Osteoblast (primary cell): Measurements from ENCODE around the gene CFAP92. TPM values are rescaled to one million over a fixed set of nuclear protein-coding genes. Genes with fewer than 3 reads are reported as not detected.
A peak's percentile ranks its signal among the peaks of the same experiment; 100 is the strongest.

Experiments used
- DNase-seq: peaks from one replicate; pipeline ENCODE4 v3.0.0; 2011; ENCODE audit warnings: low spot score, mixed read lengths; ENCODE audit not compliant: insufficient read length; ENCODE audit errors: missing footprints
- H2AFZ ChIP-seq: 2 replicates; pipeline ENCODE4 v1.6.0; 2011; ENCODE audit warnings: mild to moderate bottlenecking, low read length
- H3K27ac ChIP-seq: 2 replicates; pipeline ENCODE4 v1.5.1; 2011; ENCODE audit warnings: mild to moderate bottlenecking, low read depth, low read length, moderate library complexity
- H3K27me3 ChIP-seq: 2 replicates; pipeline ENCODE4 v1.6.0; 2012; ENCODE audit warnings: mild to moderate bottlenecking, control low read depth, inconsistent platforms, low read length, moderate library complexity; ENCODE audit not compliant: insufficient read depth
- H3K36me3 ChIP-seq: 2 replicates; pipeline ENCODE4 v1.5.1; 2011; ENCODE audit warnings: mild to moderate bottlenecking, low read length, control low read depth, moderate library complexity; ENCODE audit not compliant: insufficient read depth
- H3K4me1 ChIP-seq: 2 replicates; pipeline ENCODE4 v1.5.1; 2011; ENCODE audit warnings: mild to moderate bottlenecking, low read length, control low read depth, moderate library complexity; ENCODE audit not compliant: insufficient read depth
- H3K4me2 ChIP-seq: 2 replicates; pipeline ENCODE4 v1.6.0; 2011; ENCODE audit warnings: mild to moderate bottlenecking, low read length; ENCODE audit not compliant: insufficient read depth
- H3K4me3 ChIP-seq: fragments of 200-600 bp; sonication (generic); 3 replicates; pipeline ENCODE4 v1.5.1; 2012; ENCODE audit warnings: mild to moderate bottlenecking, low read length, inconsistent platforms; ENCODE audit not compliant: insufficient read depth
- H3K79me2 ChIP-seq: 2 replicates; pipeline ENCODE4 v1.6.0; 2012; ENCODE audit warnings: mild to moderate bottlenecking, low read length, control low read depth, inconsistent platforms; ENCODE audit not compliant: insufficient read depth
- H3K9me3 ChIP-seq: 2 replicates; pipeline ENCODE4 v1.5.1; 2011; ENCODE audit warnings: low read depth, low read length, control low read depth
- H4K20me1 ChIP-seq: 2 replicates; pipeline ENCODE4 v1.6.0; 2012; ENCODE audit warnings: mild to moderate bottlenecking, low read length, control low read depth; ENCODE audit not compliant: insufficient read depth
- CTCF ChIP-seq: IDR thresholded peaks from 2 replicates; pipeline ENCODE4 v1.5.1; 2011; ENCODE audit warnings: mild to moderate bottlenecking, low read depth, low read length, moderate library complexity; ENCODE audit errors: extremely low read depth
- total RNA-seq: library from RNA; depleted of rRNA; stranded (reverse); fragments of >200 nt; gene quantifications from 2 replicates; pipeline ENCODE4 v1.2.3, GENCODE V29; 2012

CFAP92 gene
- not detected in 2 replicates for total RNA-seq

- no peak within 1 kb of the TSS for H3K27ac ChIP-seq
- no peak for TF ChIP-seq CTCF
- peaks cover 3% of the 10 kb centered on the region for H3K4me1 ChIP-seq
- peak; percentile 95 for DNase-seq
- peaks cover 56% of the 10 kb centered on the region for H3K27me3 ChIP-seq
- H3K4me2 ChIP-seq: peak within 1 kb of the TSS; percentile 73
- H3K79me2 ChIP-seq: no peaks in the 10 kb centered on the region
- no peaks in the 10 kb centered on the region for H4K20me1 ChIP-seq
- peak within 1 kb of the TSS; percentile 60 for H3K4me3 ChIP-seq
- H3K36me3 ChIP-seq: no peaks in the 10 kb centered on the region
- peak within 1 kb of the TSS; percentile 47 for H2AFZ ChIP-seq
- H3K9me3 ChIP-seq: no peaks in the 10 kb centered on the region
These were observed at the start of gene CFAP92 for GRCh38 chr3:128993461-128994172. Gene CFAP92 (minus strand): TSS chr3:128994076. CDS start chr3:128993304, 772 bp downstream.

- DNase-seq: peak; percentile 43
- Histone ChIP-seq H3K4me2 (no peak overlapping the region), H3K4me1 (no peaks in the 10 kb centered on the region), H3K4me3 (no peak overlapping the region), H3K79me2 (no peaks in the 10 kb centered on the region), H4K20me1 (no peaks in the 10 kb centered on the region), H3K9me3 (no peaks in the 10 kb centered on the region), H3K36me3 (no peaks in the 10 kb centered on the region), H3K27ac (no peak overlapping the region), H2AFZ (no peak overlapping the region), H3K27me3 (peaks cover 38% of the 10 kb centered on the region)
- TF ChIP-seq CTCF: no peak
These were observed 46.9 kb upstream of the CFAP92 start for GRCh38 chr3:129040579-129041300.

- no peak overlapping the region for H3K4me2 ChIP-seq
- H3K4me3 ChIP-seq: no peak overlapping the region
- TF ChIP-seq CTCF: no peak
- no peaks in the 10 kb centered on the region for H3K79me2 ChIP-seq
- no peaks in the 10 kb centered on the region for H3K4me1 ChIP-seq
- H3K27me3 ChIP-seq: peaks cover 33% of the 10 kb centered on the region
- H4K20me1 ChIP-seq: no peaks in the 10 kb centered on the region
- peak; percentile 66 for DNase-seq
- H2AFZ ChIP-seq: no peak overlapping the region
- no peak overlapping the region for H3K27ac ChIP-seq
- H3K9me3 ChIP-seq: no peaks in the 10 kb centered on the region
- no peaks in the 10 kb centered on the region for H3K36me3 ChIP-seq
These were observed 46.1 kb upstream of the CFAP92 start for GRCh38 chr3:129040039-129040336.

- Histone ChIP-seq H3K4me1 (no peaks in the 10 kb centered on the region), H3K27ac (no peak overlapping the region), H3K79me2 (no peaks in the 10 kb centered on the region), H3K27me3 (peaks cover 33% of the 10 kb centered on the region), H3K4me3 (no peak overlapping the region), H3K9me3 (no peaks in the 10 kb centered on the region), H2AFZ (no peak overlapping the region), H3K4me2 (no peak overlapping the region), H4K20me1 (no peaks in the 10 kb centered on the region), H3K36me3 (no peaks in the 10 kb centered on the region)
- no peak for TF ChIP-seq CTCF
- peak; percentile 65 for DNase-seq
These were observed 45.6 kb upstream of the CFAP92 start for GRCh38 chr3:129039271-129040038.
